ENCODE measurements around the gene HS3ST6. TPM values are rescaled to one million over a fixed set of nuclear protein-coding genes. Genes with fewer than 3 reads are reported as not detected.

Gene HS3ST6
- total and polyA plus RNA-seq, 2 of the 13 experiments (the other 11 are each of a cell fraction or from before 2014, with no cell fraction given) = not detected

- TF ChIP-seq ZNF784 (CRISPR knock-in tag; IDR thresholded peaks at IDR 0.05; ENCODE audit: borderline replicate concordance) (0 out of 2 replicates have a peak, but pooled peaks have one; percentile 59), ZNF234 (CRISPR knock-in tag; conservative IDR thresholded peaks at IDR 0.05) (0 out of 2 replicates have a peak, but pooled peaks have one; percentile 37), AKNA (CRISPR knock-in tag; IDR thresholded peaks at IDR 0.05; ENCODE audit: borderline replicate concordance) (no peak), TBL1XR1 (IDR thresholded peaks at IDR 0.05; ENCODE audit: borderline replicate concordance, low read length, partially characterized antibody) (no peak), ZNF850 (CRISPR knock-in tag; conservative IDR thresholded peaks at IDR 0.05) (no peak; the same call in 1 of the 2 replicates), PRDM4 (CRISPR knock-in tag; IDR thresholded peaks at IDR 0.05; ENCODE audit: borderline replicate concordance) (peak; percentile 34; the same call in 1 of the 2 replicates), E2F5 (CRISPR knock-in tag; conservative IDR thresholded peaks at IDR 0.05) (peak; percentile 74; the same call in 1 of the 2 replicates), ELF3 (CRISPR knock-in tag; IDR thresholded peaks at IDR 0.05) (peak; percentile 74), TEAD3 (CRISPR knock-in tag; optimal IDR thresholded peaks at IDR 0.05; ENCODE audit: borderline replicate concordance) (peak; percentile 5), ZMYM4 (CRISPR knock-in tag; IDR thresholded peaks at IDR 0.05) (peak; percentile 90), BCL6 (CRISPR knock-in tag; IDR thresholded peaks at IDR 0.05) (peak; percentile 48; the same call in 1 of the 2 replicates), PAF1 (CRISPR knock-in tag; IDR thresholded peaks at IDR 0.05) (no peak), ZNF274 (CRISPR knock-in tag; IDR thresholded peaks at IDR 0.05) (0 out of 2 replicates have a peak, but pooled peaks have one; percentile 49), ZNF775 (CRISPR knock-in tag; IDR thresholded peaks at IDR 0.05; ENCODE audit: borderline replicate concordance) (no peak), USF2 (IDR thresholded peaks at IDR 0.05; ENCODE audit: low read depth, low read length) (no peak), USF2 (CRISPR knock-in tag; IDR thresholded peaks at IDR 0.05; ENCODE audit: borderline replicate concordance) (0 out of 2 replicates have a peak, but pooled peaks have one; percentile 32)
Measured at GRCh38 chr16:1964506-1965395, 46.5 kb upstream of the HS3ST6 start, which contains the start of gene RPS2 (continued).
